GM19397 (cell line): ENCODE data around the gene ABCC4.
"Not testable (repeated sequence)": the region's sequence is repeated elsewhere in the genome, so short reads cannot be mapped to it uniquely, and the experiment has no call there.

Experiments used
- ATAC-seq: cut with Tn5 transposase; IDR thresholded peaks from one replicate; pipeline ENCODE4 v1.9.1; 2021; ENCODE audit warnings: mild to moderate bottlenecking, moderate library complexity; ENCODE audit not compliant: unreplicated experiment

Gene ABCC4

DNA sequence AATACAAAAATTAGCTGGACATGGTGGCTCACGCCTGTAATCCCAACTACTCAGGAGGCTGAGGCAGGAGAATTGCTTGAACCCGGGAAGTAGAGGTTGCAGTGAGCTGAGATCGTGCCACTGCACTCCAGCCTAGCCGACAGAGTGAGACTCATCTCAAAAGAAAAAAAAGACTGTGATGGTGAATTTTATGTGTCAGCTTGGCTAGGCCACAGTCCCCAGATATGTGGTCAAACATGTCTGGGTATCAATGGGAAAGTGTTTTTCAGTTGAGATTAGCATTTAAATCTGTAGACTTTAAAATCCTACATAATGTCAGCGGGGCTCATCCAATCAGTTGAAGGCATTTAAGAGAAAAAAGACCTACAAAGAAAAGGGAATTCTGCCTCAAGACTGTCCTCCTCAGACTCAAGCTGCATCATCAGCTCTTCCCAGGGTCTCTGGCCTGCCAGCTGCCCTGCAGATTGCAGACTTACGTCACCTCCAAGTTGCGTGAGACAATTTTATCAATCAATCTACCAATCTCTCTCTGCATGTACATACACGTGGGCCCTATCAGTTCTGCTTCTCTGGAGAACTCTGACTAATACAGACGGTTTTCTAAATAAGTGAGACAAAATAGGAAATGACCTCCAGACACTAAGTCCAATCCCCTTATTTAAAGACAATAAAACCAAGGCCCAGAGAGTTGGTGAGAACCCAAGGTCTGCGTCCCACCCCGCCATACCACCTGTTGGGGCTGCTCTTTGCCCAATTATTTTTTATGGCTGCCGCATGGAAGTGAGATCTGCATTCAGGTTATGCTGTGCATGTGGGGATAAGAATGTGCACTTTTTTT is 99.2 kb downstream of the ABCC4 start:
- ATAC-seq = no peak

DNA sequence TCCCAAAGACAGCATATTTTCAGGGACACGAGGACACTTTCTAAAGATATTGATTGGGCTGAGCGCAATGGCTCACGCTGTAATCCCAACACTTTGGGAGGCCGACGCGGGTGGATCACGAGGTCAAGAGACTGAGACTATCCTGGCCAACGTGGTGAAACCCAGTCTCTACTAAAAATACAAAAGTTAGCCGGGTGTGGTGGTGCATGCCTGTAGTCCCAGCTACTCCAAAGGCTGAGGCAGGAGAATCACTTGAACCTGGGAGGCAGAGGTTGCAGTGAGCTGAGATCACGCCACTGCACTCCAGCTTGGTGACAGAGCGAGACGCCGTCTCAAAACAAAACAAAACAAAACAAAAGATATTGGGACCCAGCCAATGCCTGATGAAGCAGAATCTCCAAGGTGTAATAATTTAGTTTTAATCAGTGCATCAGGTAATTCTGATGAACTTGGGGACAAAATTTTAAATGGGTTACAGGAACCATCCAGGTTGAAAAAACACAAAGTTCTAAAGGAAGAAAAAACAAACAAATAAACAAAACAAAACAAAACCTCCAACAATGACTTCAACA is 100.8 kb downstream of the ABCC4 start:
- not testable (repeated sequence) for ATAC-seq

DNA sequence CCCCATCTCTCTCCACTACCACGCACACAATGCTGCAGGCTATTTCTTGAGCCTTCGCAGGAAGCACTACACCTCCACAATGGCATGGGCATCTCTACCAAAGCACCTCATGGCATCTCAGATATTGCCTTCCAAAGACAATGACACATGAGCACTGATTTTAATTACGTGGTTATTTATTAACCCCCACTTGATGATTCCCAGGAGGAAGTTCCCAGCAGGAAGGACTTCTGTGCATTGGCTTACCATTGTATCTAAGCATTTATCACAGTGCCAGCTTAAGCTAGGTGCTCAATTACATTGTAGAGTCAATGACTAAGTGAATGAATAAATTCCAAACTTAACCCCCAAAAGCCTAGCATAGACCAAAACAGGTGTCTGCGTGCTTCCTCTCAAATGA is 101.4 kb downstream of the ABCC4 start:
- no peak for ATAC-seq

DNA sequence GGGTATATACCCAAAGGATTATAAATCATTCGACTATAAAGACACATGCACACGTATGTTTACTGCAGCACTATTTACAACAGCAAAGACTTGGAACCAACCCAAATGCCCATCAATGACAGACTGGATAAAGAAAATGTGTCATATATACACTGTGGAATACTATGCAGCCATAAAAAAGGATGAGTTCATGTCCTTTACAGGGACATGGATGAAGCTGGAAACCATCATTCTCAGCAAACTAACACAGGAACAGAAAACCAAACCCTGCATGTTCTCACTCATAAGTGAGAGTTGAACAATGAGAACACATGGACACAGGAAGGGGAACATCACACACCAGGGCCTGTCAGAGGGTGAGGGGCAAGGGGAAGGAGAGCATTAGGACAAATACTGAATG is 102.6 kb downstream of the ABCC4 start:
- not testable (repeated sequence) for ATAC-seq

DNA sequence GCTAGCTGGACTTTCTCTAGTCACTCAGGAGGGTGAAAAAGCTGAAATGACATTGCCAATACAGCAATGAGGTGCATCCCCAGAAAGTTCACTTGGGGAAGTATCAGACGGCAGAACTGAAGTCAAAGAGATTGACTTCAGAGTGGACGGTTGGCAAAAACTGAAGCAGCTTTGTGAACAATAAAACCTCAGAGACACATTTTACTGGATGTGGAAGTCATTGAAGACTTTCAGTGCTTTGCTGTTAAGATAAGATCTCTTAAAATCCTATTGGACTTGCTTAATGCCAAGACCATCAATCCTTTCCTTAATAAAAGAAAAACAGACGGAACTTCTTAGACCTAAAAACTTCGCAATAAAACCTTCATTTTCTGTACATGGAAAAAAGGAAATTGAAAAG is 103.7 kb downstream of the ABCC4 start:
- ATAC-seq = no peak

DNA sequence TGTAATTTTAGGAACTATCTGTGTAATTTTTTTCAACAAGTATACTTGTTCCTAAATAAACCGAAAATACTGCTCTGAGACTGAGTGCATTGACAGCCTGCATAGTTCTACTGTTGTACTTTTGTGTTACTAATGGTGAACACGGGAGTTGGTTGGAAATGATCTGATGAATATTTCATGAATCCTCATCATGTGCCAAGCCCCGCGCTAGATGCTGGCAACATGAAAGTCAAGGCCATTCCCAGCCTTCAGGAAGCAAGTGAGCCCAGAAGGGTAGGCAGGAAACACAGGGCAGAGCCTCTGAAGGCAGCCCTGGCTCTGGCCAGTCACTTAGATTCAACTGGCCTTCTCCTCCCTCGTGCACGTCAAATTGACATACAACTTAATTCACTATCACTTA is 106.1 kb downstream of the ABCC4 start:
- ATAC-seq = no peak

DNA sequence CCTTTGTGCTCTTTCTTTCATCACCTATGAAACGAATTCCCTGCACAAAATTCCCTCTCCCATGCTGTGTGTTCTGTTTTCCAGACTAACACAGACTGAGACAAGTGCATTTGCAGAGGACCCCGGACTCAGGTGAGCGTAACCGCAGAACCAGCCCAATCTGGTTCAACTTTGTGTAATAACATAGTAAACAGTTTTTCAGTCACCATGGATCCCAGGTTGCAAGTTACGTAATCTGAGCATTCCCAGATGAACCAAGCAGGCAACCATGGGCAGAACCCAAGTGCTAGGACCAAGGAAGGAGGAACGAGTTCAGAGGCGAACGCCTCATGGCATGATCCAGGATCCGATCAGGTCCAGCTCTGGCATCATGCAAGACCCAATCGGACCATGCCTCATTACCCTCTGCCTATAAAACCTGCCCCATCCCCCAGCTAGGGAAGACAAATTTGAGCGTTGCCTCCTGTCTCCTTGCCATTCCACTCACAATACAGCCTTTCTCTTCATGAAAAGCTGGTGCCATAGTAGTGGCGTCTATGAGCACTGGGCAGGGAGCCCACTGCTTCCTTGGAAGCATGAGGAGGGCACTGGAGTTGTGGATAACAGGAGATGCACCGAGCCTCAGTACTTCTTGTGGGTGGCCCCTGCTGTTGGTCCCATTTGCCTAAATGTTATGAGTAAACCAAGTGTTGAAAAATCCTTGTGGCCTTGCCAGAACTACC is 107.6 kb downstream of the ABCC4 start:
- no peak for ATAC-seq

DNA sequence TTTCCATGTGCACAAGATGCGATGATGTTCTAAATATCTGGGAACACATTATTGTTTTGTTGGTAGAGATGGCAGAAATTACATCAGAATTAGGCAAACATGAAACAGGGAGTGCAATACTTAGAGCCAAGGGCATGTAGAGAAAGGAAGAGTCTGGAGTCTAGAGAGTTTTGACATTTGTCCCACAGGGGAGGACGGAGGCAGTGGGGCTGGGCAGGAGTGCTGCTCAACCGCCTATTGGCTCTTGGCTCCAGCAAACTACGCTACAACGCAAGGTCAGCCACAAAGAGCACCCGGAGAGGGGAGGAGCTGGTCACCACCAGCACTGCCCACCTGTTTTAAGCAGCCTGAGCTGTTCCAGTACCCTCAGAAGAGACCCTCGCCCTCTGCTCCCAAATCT is 108.3 kb downstream of the ABCC4 start:
- no peak for ATAC-seq

DNA sequence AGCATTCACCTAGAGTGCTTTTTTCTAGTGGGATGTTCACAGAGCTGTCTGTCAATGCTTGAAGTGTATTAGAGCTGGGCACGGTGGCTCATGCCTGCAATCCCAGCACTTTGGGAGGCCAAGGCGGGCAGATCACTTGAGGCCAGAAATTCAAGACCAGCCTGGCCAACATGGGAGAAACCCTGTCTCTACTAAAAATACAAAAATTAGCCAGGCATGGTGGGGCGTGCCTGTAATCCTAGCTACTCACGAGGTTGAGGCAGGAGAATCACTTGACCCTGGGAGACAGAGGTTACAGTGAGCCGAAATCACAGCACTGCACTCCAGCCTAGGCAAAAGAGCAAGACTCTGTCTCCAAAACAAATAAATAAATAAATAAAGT is 108.7 kb downstream of the ABCC4 start:
- not testable (repeated sequence) for ATAC-seq

DNA sequence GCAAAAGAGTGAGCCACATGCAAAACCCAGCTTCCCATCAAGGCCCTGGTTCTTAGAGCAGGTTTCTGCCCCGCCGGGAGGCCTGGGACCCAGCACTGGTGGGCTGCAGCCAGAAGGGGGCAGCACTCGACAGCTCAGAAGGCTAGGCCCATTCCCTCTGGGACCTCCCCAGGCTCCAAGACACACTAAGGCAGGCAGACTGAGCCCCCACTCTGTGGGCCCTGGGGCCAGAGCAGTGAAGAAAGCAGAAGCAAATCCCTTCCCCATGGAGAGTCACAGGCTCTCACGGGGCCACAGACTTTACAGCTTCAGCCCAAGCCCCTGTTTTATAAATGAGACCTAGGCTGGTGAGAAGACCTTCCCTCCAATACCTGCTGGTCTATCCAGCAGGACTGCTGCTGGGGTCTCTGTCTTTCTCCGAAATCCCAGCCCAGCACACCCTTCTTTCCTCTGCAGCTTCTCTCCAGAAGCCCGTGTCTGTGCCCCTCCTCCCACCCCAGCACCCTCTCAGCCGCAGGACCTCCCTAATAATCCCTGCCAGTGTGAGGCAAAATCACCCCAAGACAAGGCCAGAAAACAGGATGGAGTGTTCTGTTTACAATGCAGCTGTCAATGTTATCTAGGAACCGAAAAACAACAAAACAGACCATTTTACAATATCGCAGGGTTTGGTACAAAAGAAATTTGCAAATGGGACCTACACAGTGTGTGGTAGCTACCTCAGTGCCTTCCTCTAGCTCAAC is 109.3 kb downstream of the ABCC4 start:
- ATAC-seq = peak; percentile 92

DNA sequence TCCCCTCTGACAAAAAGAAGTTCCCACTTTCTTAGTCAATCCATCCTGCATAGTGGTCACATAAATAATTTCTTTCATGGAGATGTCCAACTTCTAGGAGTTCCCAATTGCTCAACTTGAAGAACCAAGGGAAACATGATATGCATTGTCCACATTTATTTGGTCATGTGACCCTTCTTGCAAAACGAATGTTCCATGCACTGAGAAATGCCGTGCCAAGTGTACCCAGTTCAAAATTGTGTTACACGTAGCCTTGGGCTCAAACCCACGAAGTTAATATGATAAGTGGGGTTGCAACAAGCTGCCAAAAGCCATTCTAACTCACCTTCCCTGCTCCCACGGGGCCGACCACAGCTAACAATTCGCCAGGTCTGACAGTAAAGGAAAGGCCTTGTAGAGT is 113.1 kb downstream of the ABCC4 start:
- no peak for ATAC-seq

DNA sequence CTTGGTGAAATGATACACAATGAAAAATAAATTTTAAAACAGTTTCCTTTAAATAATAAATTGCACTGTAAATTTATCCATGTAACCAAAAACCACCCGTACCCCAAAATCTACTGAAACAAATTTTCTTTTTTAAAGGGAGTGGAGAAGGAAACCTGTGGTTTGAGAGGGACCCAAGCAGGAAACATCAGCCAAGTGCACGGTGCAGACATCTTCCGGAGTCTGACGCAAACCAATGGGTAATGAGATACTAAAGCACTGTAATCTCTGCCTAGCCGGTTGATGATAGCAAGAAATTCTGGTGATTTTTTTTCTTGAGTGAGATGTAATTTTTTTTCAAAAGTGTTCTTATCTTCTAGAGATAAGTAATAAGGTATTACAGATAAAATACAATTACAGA is 115.4 kb downstream of the ABCC4 start:
- ATAC-seq = no peak

DNA sequence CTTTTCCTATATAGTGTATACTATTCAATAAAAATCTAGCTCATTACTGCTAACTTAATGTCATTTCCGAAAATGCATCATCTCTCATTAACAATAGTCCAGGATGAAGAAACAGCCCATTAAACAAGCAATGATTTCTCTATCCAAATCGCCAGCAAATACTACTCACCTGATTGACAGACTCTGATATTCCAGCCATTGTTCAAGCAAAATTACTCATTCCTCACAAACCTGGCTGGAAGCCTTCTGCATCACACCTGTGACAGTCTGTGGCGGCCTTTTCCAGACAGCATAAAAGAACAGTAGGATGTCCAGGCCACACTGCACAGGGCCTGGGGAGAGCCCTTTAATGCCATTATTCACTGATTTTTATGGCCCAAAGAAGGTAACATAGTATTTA is 115.9 kb downstream of the ABCC4 start:
- ATAC-seq = no peak

DNA sequence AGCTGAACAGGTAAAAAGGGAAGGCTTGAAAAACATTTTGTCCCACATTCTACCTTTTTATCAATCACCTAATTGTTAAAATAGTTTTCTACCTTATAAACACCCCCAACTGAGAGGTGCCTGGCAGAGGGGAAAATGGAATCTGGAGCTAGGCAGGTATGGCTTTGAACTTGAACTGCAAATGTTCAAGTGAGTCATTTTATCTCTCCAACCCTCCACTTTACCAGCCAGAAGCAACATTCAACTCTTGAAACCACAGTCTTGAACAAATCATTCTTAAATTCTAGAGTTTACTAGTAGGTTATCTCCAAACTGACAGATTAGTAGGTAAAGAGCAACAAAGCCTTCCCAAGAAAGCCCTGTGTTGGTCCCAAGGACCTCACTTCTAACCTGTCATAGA is 116.9 kb downstream of the ABCC4 start:
- ATAC-seq = no peak

DNA sequence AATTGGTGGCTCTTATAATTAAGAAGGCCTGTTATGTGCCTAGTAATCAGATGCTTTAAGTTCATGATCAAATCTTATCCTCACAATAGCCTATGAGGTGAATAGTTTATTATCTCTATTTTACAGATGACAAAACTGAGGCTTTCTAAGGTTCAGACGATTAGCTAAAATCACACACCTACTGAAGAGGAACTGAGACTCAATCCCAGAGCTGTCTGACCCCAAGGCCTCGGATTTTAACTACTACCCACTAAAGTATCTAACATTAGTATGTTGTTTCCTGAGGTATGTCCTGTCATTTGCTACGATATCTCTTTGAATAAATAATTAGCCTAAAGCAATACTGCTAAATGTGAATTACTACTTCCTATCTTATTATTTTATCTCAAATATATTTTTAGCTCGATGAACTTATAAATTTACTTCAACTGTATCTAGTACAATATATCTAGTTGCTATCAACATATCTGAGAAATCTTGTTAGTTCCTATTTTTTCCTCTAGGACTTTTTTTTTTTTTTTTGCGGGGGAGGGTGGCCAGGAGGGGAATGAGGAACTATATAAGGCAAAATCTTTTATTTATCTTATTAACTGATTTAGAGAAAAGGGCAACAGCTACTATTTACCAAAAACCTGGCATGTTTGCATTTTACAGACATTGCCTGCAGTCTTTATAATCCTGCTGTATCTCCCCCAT is 118.5 kb downstream of the ABCC4 start:
- no peak for ATAC-seq

DNA sequence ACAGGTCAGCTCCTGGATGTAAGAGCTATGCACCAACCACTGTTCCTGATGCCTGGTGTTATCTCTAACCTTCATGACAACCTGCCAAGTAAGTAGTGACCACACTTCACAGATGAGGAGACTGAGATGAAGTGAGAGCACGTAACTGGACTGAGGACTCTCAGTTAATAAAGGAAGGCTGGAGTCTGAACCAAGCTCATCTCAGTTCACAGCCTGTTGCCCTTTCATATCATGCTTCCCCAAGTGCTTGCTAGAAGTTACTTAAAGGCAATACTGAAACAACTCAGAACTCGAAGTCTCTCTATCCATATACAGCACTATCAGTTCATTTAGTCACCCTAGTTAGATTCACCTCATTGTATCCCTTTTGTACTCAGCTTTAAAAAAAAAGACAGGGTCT is 119.7 kb downstream of the ABCC4 start:
- ATAC-seq = peak; percentile 65

DNA sequence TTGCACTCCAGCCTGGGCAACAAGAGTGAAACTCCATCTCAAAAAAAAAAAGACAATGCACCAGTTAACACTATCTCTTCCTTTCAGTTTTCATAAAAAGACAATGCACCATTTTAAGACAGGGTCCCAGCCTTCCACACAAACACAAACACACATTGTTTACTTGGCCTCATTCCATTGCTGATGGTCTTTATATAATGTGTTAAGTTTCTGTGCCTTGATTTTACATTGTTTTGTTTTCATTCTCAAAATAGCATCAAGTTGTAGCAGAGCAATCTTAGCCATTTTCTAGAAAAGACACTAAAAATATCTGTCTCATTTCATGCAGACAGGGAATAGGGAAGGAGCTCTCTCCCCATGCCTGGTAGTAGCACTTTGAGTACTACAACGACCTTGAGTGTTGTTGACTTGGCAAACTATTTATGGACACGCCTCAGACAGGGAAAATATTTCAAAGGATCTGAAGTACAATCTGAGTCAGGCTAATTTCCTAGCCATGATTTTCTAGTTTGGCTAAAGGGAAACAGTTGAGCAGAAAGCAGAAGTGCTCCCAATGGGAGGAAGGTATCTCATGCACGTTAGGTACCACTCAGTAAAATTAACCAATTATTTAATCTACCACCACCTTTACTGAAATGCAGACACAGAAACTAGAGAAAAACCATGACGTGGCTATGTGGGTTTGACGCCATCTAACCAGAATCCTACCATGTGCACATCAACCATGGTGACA is 120.6 kb downstream of the ABCC4 start:
- no peak for ATAC-seq

DNA sequence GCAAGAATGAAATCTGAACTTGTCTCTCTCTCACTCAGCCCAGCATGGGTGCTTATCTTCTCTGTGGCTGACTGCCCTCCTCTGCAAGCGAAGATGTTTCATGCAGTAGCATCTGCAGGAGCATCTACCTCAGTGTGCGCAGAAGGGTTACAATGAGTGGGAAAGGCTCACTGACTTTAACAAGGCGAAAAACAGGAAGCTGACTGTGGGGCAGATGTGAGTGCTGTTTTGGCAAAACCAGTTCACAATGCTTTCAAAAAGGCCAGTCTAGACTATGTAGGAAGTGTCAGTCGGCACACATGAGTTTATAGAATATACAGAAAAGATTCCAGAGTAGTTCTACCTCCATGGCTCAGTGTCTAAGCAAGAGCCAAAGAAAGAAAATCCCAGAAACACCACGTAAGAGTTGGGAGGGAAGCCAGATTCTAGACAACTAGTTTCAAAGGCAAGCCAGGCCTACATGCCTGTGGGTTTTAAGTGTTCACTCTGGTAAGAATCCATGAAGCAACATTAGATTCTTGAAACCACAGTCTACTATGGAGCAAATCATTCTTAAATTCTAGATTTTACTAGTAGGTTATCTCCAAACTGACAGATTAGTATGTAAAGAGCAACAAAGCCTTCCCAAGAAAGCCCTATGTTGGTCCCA is 124.5 kb downstream of the ABCC4 start:
- no peak for ATAC-seq

DNA sequence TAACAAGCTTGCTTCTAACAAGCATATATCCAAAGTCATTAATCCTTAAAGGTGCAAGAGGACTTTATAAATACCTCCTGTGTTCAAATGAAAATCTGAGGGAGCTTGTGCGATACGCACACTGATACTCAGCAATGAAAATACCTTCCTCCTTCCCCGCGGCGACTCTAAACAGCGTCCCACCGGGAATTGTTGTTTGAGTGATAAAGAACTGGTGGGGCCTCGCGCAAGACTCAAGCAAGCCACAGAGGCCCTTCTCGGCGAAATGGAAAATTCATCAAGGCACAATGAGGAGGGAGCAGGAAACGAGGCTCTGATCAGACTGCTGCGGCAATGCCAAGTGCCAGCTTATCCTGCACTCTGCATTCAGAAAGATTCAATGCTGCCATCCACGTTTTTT is 126.7 kb downstream of the ABCC4 start:
- ATAC-seq = no peak

DNA sequence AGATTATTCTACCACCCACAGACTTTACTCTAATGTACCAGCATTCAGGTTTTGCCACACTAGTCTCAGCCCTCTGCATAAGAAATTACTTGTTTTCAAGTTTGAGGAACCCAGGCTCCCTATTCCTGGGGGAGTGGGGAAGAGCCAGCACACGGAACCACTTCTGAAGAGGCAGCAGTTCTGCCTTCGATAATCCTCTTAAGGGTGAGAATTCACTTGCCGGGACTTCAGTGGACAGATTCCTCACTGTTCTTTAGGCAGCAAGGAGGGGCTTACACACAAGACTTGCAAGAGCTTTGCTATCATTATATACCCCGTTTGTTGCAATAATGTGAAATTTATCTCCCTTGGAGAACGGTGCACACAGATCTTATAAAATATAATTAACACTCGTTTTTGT is 133.1 kb downstream of the ABCC4 start:
- no peak for ATAC-seq
